Stimulated activated CD8-positive, alpha-beta memory T cell treated with anti-CD3 and anti-CD28 coated beads, Interleukin-12 subunit alpha, Interleukin-12 subunit beta, amount 100 ng/mL, for 24 hours (primary cell): Measurements from ENCODE around the gene MYOF.
"Not testable (repeated sequence)": the region's sequence is repeated elsewhere in the genome, so short reads cannot be mapped to it uniquely, and the experiment has no call there.

ENCODE experiments used
- DNase-seq: peaks from one replicate; pipeline ENCODE4 v3.0.0-alpha.2; 2020; ENCODE audit errors: extremely low read depth

MYOF gene

DNA sequence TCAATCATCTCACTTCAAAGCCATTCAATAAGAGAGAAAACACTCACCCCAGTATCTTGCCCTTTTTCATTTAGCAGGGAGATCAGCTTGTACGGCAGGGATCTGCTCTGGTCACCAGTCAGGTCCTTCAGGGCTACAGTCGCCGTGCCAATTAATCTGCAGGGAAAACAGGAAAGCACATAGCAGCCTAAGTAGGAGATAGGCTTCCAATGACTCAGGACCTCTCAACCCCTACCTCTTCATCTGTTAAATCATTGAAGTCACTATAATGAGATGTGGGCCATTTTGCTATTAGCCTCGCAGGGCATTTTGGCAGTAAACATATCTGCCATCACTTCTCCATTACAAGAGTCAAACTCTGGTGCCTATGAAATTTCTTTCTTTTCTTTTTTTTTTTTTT, 50.8 kb downstream of the MYOF start:
- no peak for DNase-seq

DNA sequence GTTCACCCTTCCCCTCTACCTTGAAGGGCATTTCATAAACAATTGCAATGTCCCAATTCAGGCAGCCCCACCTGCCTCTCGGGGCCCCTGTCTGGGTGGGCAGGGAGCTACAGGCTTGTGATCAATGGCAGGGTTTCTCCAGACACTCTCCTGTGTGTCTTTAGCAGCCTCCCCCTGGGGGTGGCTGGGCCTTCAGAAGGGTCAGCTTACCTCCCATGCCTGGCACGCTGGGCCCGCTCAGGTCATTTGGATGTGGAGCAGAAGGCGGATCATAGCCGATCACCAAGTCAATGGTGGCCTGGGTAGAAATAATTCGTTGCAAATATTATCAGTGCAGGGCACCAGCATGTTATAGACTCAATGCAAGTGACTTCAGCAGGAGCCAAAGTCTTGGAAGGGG, 56.3 kb downstream of the MYOF start:
- no peak for DNase-seq

DNA sequence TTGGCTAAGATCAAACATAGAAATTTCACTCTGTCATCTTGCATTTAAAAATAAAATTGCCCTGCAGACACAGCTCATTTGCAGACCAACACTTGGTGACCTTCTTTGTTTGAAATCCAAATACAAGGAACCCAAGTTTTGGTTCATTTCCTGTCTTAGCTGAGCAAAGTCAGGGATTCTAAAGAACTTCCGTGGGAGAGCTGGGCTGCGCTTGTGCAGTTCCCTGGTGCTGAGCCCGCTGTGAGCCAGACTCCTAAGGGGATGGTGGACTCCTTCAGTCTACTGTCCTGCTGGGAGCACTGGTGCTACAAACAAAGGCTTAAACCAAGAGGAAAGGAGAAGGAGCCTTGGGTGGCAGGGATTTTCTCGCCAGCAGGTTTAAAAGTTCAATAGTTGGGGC, 60.0 kb downstream of the MYOF start:
- DNase-seq, result no peak

DNA sequence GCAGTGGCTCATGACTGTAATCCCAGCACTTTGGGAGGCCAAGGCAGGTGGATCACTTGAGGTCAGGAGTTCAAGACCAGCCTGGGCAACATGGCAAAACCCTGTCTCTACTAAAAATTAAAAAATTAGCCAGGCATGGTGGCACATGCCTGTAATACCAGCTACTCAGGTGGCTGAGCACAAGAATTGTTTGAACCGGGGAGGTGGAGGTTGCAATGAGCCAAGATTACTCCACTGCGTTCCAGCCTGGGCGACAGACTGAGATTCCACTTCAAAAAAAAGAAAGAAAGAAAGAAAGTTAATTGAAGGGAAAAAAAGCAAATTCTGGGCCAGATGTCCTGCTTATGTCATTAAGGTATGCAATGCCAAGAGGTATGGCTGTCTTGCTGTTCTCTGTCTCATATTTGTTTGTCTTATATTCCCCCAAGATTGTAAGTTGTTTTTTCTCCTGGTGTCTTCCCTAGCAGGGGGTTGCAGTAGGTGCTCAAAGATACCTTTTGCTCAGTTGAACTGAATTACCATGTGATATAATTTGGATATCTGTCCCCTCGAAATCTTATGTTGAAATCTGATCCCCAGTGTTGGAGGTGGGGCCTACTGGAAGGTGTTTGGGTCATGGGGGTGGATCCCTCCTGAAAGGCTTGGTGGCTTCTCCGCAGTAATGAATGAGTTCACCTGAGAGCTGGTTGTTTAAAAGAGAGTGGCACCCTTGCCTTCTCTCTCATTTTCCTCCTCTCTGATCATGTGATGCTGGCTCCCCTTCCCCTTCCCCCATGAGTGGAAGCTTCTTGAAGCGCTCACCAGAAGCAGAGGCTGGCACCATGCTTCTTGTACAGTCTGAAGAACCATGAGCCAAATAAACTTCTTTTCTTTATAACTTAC, 60.9 kb downstream of the MYOF start:
- no peak for DNase-seq

DNA sequence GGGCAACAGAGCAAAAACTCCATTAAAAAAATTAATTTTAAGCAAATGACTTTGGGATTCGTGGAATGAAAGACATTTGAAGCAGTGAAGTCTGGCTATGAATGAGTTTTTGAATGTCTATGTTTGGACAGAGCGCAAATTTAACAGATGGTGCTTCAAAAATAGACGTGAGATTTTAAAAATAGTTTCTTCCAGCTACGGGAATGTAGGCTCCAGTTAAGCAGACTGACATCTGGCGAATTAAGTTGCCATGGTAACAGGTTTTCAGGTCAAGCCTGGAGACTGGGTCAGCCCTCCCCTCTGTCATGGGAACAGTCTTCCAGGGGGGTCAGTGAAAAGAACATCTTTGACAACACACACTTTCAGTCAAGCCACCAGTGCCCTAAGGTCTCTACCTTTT, 62.0 kb downstream of the MYOF start:
- no peak for DNase-seq

DNA sequence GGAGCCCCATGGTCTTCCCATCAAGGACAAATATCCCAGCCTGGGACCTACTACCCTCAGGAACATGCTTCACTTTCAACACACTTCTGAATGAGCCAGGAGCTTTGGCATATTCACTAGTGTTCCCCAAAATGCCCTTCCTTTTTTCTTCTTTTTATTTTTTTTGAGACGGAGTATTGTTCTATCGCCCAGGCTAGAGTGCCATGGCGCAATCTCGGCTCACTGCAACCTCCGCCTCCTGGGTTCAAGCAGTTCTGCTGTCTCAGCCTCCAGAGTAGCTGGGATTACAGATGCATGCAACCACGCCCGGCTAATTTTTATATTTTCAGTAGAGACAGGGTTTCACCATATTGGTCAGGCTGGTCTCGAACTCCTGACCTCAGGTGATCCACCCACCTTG, 63.1 kb downstream of the MYOF start:
- DNase-seq, result not testable (repeated sequence)

DNA sequence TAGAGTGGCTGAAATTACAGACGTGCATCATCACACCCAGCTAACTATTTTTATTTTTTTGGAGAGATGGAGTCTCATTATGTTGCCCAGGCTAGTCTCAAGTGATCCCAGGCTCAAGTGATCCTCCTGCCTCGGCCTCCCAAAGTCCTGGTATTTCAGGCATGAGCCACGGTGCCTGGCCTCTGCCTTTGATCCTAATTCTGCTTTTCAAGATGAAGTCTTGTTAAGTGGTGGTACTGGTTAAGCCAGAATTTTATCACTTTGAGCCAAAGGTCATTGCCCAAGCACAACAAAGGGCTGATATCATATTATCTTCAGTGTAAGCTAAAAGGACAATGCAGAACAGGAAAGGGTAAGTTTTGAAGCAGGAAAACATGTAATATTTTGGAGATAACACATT, 64.2 kb downstream of the MYOF start:
- DNase-seq, result no peak

DNA sequence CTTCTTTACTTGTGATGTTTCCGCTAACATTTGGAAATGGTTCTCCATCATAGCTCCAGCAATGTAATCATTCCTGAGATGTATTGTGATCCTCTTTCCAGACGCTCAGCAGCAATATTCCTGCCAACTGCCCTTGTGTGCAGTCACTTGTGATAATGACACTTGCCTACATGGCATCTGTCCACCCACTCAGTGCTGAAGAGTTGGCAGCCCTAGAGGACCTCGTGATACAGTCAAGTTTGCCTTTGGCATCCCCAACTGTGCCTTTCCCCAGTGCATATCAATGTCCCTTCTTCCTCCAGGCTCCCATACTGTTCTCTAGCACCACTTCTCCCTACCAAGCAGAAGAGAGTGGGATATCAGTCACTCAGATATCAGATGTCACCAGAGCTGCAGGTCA, 64.9 kb downstream of the MYOF start:
- DNase-seq, result no peak

DNA sequence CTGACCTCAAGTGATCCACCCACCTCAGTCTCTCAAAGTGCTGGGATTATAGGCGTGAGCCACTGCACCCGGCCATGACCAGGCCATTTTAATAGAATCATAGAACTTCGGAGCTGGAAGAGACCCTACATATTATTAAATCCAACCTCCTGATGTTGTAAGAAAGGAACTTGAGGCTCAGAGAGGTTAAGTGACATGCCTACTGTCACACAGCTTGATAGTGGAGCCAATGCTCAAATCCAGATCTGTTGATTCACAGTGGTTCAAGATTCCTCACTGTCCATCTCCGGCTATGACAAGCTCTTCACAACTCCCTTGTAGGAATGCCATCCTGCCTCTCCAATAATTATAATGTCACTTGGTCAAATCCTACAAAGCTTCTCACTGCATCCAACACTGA, 65.3 kb downstream of the MYOF start:
- no peak for DNase-seq

DNA sequence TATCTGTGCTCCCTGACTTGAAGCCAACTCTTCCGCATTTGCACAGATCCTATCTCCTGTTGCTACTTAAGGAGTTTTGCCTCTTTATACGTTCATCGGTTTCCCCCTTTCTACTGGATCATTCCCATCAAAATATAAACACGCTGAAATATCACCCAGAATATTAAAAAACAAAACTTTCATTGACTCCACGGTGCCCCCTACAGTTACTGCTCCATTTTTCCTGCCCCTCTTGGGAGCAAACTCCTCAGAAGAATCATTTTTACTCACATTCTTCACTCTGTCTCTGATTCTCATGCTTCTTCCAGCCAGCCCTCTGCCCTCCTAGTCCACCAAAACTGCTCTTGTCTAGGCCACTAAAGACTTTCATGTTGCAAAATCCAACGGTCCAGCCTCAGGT, 66.4 kb downstream of the MYOF start:
- no peak for DNase-seq

DNA sequence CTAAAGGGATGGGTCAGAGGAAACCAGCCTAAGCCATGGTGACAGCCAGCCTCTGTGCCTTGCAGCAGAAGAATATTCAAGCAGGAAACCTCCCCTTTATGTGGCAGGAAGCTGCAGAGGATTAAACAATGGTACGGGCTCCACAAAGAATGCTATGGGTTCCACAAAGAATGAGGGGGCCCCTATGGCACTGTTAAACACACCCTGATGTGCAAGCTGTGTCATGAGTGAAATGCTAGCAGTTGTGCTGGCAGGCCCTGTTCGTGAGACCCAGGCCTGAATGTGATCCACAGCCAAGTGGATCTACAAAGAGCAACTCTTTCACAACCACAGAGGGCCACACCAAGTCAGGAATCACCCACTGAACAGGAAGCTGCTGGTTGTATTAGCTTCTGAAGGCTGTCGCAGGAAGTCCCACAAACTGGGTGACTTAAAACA, 68.9 kb downstream of the MYOF start:
- DNase-seq, result no peak

DNA sequence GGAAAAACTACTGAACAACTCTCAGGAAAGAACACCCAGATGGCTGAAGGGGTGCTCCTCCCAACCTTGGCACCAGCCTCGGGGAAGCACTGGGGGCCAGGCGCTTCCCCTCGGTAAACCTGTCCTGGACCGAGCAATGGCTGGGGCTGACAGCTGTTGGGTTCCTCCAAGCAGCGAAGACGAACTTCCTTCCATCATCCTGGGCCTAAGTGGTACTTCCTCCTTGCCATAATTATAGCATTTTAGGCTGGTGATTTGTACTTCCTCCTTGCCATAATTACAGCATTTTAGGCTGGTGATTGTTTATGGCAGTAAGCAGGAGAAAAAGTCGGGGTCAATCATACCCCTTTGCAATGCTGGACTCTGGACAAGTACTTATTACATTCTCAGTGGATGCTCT, 69.3 kb downstream of the MYOF start:
- no peak for DNase-seq

DNA sequence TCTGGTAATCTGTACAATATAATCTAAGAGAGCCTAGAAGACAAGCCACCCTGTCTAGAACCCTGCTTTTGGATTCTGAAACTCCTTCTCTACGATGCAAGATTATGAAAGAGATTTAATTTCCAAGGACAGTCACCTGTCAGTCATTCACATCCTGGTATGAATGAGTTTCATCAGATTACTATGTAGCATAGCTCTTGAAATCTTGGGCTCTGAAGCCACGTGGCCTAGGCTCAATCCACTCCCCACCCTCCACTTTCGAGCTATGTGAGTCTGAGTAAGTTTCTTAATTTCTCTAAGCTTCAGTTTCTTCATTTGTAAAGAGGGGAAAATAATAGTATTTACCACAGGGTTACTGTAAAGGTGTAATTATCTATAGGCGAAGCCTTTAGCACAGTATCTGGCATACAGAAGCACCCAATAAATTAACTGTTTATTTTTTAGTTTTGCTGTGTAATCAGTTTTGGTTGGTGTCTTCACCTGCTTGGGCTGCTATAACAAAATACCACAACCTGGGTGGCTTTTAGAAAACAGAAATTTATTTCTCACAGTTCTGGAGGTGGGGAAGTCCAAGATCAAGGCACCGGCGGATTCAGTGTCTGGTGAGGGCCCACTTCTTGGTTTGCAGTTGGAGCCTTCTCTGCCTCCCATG, 71.3 kb downstream of the MYOF start:
- DNase-seq, result no peak

DNA sequence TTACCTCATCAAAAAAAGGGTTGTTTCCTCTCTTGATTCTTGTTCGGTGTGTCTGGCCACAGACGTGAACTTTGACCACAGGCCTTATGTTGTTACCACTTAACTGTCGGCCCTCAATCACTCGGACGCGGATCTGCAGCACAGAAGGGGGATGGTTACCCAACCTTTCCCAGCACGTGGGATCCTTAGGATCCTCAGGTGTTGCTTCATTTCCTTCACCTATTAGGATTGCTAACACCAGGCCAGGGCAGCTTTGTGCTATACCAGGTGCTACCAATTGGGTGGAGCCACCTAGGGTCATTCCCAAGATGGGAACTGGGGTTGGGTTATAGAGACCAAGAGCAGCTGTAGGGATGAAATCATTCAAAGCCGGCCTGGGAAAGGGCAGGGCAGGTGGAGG, 73.4 kb downstream of the MYOF start:
- no peak for DNase-seq

DNA sequence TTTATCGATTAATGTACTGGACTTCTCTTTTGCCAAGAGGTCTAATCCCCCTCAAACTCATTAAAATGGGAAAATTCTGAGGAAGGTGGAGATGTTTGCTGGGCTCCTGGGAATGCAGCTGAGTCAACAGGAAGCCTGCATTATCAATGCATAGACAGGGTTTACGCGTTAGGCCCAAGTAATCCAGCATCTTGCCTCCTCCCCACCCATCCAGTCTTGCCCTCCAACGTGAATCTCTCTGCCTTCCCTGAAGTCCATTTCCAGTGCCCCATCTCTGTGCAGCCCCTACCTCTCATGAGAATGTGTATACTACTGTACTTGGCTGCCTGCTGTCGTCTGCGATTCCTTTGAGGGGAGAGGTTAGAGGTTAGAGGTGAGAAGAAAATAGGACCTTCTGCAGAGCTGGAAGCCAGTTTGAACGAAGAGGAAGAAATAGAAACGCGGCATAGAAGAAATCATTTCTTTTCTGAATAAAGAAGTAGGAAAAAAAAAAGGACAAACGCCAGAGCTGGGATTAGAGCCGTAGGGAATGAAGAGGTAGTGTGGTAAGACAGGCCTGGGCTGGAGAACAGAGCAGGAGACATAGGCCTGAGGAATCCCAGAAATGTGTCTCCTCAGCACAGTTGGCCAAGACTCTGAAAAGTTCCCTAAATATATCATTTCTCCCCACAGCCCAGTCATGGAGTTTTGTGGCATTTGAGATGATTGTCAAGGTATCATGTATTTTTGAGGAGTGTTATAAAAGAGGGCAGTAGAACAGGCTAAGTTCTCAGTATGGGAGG, 75.6 kb downstream of the MYOF start:
- DNase-seq, result no peak

DNA sequence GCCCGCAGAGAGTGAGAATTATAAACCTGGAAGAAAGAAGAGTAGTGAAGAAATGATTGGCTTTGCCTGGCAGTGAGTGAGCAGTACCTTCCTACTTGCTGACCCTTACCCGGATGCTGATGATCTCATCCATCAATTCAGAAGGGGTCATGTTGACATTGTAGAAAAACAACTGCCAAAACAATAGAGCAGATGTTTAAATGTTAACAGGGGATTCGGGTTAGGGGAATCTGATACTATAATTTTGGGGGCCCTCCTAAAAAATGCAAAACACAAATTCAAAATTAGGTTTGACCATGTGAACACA, 78.1 kb downstream of the MYOF start:
- DNase-seq, result no peak

DNA sequence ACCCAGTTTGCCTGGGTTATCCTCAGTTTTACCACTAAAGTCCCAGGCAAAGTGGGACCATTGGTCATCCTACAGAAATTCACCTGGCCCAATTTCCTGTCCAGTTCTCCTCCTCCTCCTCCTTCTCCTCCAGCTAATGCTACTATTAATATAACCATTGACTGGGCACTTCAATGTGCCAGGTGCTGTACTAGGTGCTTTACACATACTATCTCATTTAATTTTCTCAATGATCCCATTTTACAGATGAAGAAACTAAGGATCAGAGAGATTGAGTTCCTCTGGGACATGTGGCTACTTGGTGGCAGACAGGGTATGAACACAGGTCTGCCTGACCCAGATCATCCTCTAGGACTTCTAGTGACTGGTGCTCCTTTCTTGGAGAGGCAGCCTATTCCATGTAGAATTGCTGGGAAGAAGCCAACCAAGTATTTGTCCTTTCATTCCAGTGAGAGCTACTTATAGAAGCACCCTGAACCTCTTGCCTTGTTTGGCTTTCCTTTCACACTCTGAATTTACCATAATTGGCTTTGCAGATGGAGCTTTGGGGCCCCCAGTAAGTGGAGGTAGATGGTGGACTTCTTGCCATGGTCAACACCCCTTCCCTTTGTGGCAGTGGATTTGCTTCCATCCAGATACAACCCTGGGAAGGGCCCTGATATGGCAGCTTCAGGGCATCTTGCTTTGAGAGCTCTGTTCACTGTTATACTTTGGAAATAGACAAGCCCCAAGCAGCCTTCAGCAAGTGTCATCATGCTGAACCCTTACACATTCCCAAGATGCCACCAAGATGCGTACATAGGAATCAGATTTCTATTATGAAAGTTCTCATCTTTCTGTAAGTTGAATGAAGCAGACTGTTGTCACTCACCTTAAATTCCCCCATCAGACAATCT, 78.7 kb downstream of the MYOF start:
- DNase-seq, result no peak

DNA sequence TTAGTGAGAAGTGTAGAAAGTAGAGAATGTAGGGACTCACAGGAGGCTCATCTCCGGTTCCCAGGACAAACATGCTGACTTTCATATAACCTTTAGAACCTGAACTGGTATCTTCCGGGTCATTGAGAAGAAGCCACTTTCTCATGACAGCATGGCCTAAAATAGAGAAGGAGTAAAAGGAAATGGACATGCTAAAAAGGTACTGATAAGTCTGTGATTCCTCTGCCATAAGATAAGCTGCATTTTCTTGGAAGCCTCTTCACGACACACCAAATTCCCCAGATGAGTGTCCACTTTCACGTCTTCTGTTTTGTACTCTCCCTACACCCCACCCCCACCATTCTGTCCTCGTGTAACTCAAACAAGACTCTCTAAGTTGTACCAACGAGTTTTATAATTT, 79.9 kb downstream of the MYOF start:
- DNase-seq, result no peak

DNA sequence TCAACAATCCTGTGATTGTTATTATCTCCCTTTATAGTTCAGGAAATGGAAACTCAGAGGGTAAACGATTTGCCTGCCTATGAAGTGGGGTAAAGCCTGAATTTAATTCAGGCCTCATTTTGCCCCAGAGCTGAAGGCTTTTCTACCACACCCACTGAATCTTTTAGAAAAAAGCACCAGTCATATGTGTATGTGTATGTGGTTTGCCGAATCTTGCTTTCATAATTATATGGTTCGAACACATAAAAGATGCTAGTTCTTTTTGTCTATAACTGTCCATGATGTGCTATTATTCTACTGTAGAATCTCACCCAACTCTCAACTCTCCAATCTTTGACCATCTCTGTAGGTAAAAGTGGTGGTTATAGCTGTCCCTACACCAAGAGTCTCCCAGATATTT, 83.6 kb downstream of the MYOF start:
- no peak for DNase-seq

DNA sequence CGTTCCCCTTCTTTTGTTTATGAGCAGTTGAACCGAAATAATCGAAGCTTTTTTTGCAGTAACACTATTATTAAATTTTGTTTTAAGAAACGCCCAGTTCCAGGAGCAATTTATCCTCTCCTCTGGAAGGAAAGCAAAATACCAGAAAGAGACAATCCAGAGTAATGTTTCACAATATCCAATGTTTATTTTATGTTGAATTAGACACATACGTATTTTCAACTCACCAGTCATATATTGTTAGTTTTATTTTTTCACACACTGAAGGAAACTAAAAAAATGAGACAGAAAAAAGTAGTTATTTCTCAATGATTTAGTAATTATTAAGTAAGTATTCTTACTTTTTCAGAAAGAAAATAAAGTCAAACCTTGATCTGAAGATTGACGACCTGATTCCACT, 85.1 kb downstream of the MYOF start:
- DNase-seq, result no peak

DNA sequence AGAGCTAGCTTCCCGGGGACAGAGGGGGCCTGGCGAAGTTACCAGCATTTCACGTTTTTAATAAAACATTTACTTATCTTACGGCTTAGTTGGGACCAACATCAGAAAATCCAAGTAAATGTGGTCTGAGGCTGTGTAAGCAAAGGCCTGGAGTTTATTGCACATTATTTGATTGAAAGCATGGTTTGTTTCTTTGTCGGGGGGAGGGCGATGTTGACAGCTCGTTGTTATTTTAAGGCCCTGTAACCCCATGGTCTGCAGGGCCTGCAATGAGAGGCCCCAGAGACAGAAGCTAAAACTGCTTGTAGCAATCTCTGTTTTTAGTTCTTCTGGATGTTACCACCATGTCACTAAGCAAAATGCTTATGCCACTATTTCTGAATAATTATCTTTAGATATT, 88.9 kb downstream of the MYOF start:
- no peak for DNase-seq

DNA sequence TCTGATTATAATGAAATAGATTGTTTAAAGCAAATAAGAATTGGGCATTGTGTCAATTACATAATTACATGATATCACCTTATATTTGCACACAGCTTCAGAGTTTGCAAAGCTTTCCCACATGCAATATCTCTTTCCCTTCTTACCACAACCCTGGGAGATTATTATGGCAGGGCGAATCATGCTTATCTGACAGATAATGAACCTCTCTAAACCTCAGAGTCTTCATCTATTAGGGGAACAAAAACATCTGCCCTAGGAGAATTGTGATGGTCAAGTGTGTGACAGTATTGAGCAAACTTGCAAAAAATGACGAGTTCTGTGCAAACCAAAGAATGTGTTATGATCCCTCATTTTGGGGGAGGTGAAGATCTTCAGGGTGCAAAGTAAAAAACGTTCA, 90.0 kb downstream of the MYOF start:
- DNase-seq, result no peak
